ENCODE data around the gene GPD1.
"Not testable (repeated sequence)": the region's sequence is repeated elsewhere in the genome, so short reads cannot be mapped to it uniquely, and the experiment has no call there.

The GPD1 gene

DNA sequence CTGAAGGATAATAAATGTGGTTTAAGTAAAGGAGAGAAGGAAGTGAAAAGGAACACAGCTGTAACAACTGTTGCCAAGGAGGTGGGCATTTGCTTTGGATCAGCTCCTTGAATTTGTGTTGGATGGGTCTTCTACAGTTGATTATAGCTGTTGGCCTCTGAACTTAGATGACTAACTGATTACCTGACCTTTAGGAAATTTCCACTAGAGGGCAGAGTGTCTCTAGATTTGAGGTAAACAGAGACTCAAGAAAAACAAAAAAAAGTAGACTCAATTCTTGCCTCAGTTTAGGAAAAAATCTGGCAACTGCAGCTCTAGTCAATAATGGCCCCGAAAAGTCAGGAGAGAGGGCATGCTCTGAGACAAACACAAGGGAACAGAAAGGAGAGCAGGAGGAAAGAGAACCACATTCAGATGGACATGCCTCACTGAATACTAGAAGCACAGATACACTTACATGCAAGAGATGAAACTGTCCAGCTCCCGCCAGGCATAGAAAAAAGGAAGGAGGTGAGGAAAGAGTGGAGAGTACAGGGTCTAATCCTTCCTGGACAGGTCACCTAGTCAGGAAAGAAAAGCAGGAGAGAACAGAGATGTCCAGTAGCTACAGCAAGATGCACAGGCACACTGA lies 28.8 kb downstream of the GPD1 start:
- peak; percentile 56 for DNase-seq

DNA sequence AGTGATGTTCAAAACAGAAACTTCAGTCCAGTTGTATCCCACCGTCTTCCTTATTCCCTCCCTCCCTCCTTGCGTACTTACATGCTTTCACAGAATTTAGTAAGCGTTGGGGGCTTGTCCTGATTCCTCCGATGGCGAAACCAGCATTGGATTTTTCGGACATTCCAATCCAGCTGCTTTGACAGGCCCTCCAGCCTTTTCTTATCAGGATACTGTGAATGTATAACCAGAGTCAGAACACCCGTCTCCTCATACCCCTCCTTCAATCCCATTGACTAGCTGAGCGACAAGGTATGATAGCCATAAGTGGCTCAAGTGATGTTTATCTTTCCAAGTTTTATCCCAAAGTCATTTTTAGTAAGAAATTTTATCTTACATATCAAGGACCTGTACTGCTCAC lies 39.2 kb downstream of the GPD1 start:
- no peak for DNase-seq

DNA sequence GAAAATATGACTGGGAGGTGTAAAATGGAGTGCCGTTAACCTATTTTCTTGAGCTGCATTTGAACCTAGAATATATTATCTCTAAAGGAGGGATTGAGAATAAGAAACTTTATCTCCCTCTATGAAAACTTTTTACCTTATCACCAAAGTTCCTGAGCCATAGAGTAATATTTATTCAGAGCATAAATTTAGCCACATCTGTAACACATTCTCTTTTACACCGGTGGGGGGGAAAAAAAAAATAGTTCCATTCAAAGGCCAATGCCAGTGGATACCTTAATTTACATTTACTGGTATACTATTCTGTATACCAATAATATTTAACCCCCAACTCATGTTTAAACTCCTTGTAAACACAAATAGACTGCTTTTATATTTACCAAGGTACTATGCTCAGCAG lies 41.6 kb downstream of the GPD1 start:
- no peak for DNase-seq

DNA sequence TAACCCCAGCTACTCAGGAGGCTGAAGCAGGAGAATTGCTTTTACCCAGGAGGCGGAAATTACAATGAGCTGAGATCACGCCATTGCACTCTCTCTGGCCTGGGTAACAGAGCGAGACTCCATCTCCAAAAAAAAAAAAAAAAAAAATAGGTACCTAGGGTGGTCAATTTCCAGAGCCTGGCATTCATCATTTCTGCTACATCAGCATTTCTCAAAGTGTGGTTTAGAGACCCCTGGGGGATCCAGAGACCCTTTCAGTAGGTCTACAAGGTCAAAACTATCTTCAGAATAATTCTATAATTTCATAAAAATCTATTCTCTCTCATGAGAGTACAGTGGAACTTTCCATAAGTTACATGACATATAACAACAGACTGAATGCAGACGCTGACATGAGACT lies 43.5 kb downstream of the GPD1 start:
- no peak for DNase-seq

DNA sequence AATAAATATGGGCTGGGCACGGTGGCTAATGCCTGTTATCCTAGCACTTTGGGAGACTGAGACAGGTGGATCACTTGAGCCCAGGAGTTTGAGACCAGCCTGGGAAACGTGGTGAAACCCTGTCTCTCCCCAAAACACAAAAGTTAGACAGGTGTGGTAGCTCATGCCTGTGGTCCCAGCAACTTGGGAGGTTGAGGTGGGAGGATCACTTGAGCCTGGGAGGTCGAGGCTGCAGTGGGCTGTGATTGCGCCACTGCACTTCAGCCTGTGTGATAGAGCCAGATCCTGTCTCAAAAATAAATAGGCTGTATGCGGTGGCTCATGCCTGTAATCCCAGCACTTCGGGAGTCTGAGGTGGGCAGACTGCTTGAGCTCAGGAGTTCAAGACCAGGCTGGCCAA lies 44.2 kb downstream of the GPD1 start:
- DNase-seq: not testable (repeated sequence)

DNA sequence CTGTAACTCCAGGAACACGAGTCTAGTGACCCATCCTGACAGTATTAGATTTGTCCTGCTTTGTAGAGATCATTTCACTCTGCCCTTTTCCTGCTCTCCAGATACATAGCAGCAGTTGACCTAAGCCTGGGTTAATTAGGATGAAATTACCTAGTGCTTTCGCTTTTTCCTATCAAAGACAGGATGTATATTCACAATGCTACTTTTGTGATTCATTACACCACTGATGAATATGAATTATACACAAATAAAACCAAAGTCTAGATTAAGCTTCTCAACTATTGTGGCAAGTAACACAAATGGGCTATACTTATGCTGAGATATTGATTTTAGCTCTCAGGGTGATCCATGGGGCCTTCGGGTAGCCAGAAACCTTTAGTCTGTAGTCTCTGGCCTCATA lies 45.5 kb downstream of the GPD1 start:
- DNase-seq: no peak

DNA sequence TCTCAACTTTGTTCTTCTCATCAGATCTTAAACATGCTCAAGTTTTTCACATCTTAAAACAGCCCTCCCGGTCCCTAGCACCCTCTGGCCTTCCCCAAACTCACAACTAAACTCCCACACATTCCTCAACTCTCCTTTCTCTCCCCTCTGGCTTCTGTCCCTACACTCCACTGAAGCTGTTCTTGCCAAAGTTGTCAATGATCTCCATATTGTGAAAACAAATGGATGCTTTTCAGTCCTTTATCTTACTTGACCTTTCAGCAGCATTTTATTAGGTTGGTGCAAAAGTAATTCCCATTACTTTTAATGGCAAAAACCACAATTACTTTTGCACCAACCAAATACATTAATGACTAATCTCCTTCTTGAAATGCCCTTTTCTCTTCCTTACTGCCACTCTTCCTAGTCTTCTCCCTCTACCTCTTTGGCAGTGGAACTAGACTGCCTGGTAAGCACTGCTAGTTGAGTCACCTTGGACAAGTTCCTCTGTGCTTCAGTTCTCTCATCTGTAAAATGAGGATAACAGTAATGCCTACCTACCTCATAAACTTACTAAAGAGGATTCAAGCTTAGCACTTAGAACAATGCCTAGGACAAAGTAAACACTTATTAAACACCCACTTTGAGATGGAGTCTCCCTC lies 47.4 kb downstream of the GPD1 start:
- peak; percentile 11 for DNase-seq

DNA sequence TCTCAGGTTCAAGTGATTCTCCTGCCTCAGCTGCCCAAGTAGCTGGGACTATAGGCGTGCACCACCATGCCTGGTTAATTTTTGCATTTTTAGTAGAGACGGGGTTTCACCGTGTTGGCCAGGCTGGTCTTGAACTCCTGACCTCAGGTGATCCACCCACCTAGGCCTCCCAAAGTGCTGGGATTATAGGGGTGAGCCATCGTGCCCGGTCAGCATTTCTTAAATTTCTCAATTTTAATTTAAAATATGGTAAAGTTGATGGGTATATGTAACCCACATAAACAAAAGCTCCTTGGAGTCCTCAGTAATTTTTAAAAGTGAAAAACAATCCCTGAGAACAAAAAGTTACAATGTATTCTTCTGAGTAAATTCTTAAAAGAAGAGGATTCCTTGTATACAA lies 51.1 kb downstream of the GPD1 start:
- DNase-seq: not testable (repeated sequence)

DNA sequence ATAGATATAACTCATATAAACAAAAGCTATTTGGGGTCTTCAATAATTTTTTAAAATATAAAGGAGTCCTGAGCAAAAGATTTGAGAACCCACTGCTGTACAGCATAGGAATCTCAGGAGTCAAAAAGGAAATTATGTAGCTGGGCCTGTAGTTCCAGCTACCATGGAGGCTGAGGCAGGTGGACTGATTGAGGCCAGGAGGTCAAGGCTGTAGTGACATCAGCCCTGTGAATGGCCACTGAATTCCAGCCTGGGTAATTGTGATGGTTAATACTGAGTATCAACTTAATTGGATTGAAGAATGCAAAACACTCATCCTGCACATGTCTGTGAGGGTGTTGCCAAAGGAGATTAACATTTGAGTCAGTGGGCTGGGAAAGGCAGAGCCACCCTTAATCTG lies 52.8 kb downstream of the GPD1 start:
- no peak for DNase-seq

DNA sequence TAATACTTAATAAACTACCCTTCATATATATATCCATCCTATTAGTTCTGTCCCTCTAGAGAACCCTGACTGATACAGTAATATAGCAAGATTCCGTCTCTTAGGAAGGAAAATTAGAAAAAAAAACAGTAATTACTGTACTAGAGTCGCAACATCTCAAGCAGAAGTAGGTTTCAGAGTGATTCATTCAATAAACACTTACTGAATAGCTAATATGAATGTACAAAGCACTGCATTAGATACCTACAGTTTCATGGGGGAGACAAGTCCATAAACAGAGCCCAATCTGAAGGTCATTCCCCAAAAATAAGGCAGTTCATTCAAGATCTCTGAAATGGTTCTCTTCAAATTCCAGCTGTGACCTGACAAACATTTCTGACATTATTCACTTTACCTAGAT lies 53.5 kb downstream of the GPD1 start:
- peak; percentile 26 for DNase-seq

DNA sequence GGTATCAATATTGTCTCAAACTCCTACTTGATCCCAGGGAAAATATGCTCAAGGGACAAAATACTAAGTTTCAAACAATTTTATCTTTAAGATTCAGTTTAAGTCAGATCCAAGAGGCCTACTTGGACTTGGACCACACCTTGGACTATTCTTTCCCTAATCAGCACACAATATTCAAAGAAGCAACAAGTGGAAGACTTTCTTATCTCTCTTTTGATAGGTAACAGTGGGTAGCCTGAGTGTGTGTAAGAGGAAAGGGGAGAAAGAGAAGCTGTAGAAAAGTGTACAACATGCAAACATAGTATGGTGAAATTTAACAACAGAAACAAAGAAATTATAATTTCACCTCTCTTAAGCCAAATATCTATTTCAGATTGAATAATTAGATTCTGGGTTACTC lies 56.8 kb downstream of the GPD1 start:
- DNase-seq: no peak
